OCI-LY7 (cell line): ENCODE data around the gene SRSF4. TPM values are rescaled to one million over a fixed set of nuclear protein-coding genes. Genes with fewer than 3 reads are reported as not detected.

Experiments used
- BruUV-seq: library from RNA; stranded (reverse); fragments of 400-500 nt; replicated peaks from 2 replicates; lab custom pipeline; 2021; lab: Mats Ljungman, UMichigan
- CTCF ChIA-PET: fragments of 300-600 bp; sonication (Branson Sonifier 250); formaldehyde crosslinking; loops from one replicate; lab custom pipeline; 2022; ENCODE audit warnings: antibody characterized with exemption; ENCODE audit not compliant: unreplicated experiment; lab: Charles Lee
- POLR2A ChIA-PET: fragments of 300-600 bp; sonication (Branson Sonifier 250); formaldehyde crosslinking; loops from one replicate; lab custom pipeline; 2022; ENCODE audit warnings: antibody characterized with exemption; lab: Charles Lee
- DNase-seq: peaks from one replicate; pipeline ENCODE4 v3.0.0-alpha.2; 2015; ENCODE audit warnings: low spot score
- H2AFZ ChIP-seq: fragments of 200-600 bp; sonication (generic), shearing (Covaris generic); 2 replicates; pipeline ENCODE4 v1.6.1; 2014; ENCODE audit warnings: mild to moderate bottlenecking, antibody characterized with exemption, low read length, moderate library complexity
- H3K27ac ChIP-seq: fragments of 200-600 bp; sonication (generic); 2 replicates; pipeline ENCODE4 v1.5.1; 2014; ENCODE audit warnings: mixed run types, low read depth, mild to moderate bottlenecking, moderate library complexity, low read length, inconsistent platforms; ENCODE audit not compliant: poor library complexity, severe bottlenecking
- H3K36me3 ChIP-seq: fragments of 200-600 bp; sonication (generic); 2 replicates; pipeline ENCODE4 v1.6.1; 2014; ENCODE audit warnings: mild to moderate bottlenecking, antibody characterized with exemption, low read length, moderate library complexity, mixed read lengths; ENCODE audit not compliant: insufficient read depth
- H3K4me1 ChIP-seq: fragments of 200-600 bp; sonication (generic); 2 replicates; pipeline ENCODE4 v1.5.1; 2014; ENCODE audit warnings: mild to moderate bottlenecking, low read length; ENCODE audit not compliant: insufficient read depth, poor library complexity, severe bottlenecking
- H3K4me2 ChIP-seq: fragments of 200-600 bp; sonication (generic); 2 replicates; pipeline ENCODE4 v1.6.1; 2014; ENCODE audit warnings: mild to moderate bottlenecking, low read length
- H3K4me3 ChIP-seq: fragments of 200-600 bp; sonication (generic); 2 replicates; pipeline ENCODE4 v1.5.1; 2014; ENCODE audit warnings: mild to moderate bottlenecking, low read depth, low read length; ENCODE audit not compliant: poor library complexity, severe bottlenecking
- H3K79me2 ChIP-seq: fragments of 200-600 bp; sonication (generic); 2 replicates; pipeline ENCODE4 v1.6.1; 2016; ENCODE audit warnings: low read depth, mild to moderate bottlenecking, low read length, moderate library complexity, mixed read lengths; ENCODE audit not compliant: insufficient read depth
- H3K9me2 ChIP-seq: fragments of 200-600 bp; sonication (generic); 2 replicates; pipeline ENCODE4 v1.6.1; 2016; ENCODE audit warnings: mild to moderate bottlenecking, low read length, mixed read lengths; ENCODE audit not compliant: insufficient read depth
- H3K9me3 ChIP-seq: fragments of 200-600 bp; sonication (generic); 2 replicates; pipeline ENCODE4 v1.6.1; 2014; ENCODE audit warnings: mild to moderate bottlenecking, mixed run types, low read length, mixed read lengths
- H4K20me1 ChIP-seq: fragments of 200-600 bp; sonication (generic); 2 replicates; pipeline ENCODE4 v1.6.1; 2014; ENCODE audit warnings: mild to moderate bottlenecking, antibody characterized with exemption, low read length, moderate library complexity, mixed read lengths; ENCODE audit not compliant: insufficient read depth
- CTCF ChIP-seq: fragments of 200-600 bp; sonication (generic); conservative IDR thresholded peaks from 2 replicates; pipeline ENCODE4 v1.5.1; 2014; ENCODE audit warnings: mild to moderate bottlenecking, antibody characterized with exemption, low read length, moderate library complexity, mixed read lengths
- EZH2phosphoT487 ChIP-seq: fragments of 200-600 bp; sonication (generic); IDR thresholded peaks from 2 replicates; pipeline ENCODE4 v1.6.1; 2018; ENCODE audit warnings: low read depth, borderline replicate concordance, mild to moderate bottlenecking, mixed run types, antibody characterized with exemption, low read length, moderate library complexity, mixed read lengths
- intact Hi-C: fragments of 100-400 bp; cut with micrococcal nuclease; formaldehyde crosslinking; loops from one replicate; pipeline ENCODE4 v1.10.0; 2022; ENCODE audit not compliant: unreplicated experiment
- total RNA-seq, 2 experiments: library from RNA; depleted of rRNA in 1 of 2; stranded (reverse); fragments of >200 nt in 1 of 2; shearing (Covaris generic) in 1 of 2; gene quantifications; 2 replicates each; pipeline ENCODE4 v1.2.3, GENCODE V29; 2014 to 2022

The SRSF4 gene
- total RNA-seq, 2 experiments from 2014 or later: 52.8 to 122 TPM

DNA sequence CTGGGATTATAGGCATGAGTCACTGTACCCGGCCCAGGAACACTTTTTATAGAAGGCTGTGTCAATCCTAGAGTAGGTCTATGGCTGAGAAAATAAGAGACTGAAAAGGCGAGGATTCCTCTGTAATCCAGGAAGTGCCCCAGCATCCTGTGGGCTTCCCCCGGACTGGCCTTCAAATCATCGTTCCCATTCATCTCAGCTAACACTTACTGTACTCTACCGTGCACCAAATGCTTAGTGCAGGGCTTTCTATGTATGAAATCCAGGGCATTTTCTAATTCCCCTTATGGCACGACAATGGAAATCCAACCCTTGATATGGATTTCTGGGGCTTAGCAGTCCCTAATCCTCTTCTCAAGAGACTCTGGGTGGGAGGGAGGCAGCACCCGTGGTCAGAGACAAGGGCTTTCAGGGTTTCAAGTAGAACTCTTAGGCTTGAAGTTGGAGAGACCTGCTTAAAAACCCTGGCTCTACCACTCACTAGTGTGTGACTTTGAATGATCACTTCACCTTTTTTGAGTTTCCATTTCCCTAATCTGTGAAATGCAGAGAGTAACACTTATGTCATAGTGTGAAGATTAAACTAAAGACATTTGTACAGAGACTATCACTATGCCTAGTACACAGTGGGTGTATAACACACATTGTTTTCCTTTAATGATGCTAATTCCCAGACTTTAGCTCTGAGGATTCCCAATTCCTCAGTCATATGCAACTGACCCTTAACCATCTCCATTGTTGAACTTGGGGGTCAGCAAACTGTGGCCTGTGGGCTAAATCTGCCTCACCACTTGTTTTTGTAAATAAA is 28.8 kb upstream of the SRSF4 start:
- Histone ChIP-seq H3K27ac (no peak overlapping the region), H3K9me2 (no peaks in the 10 kb centered on the region), H2AFZ (no peak overlapping the region), H3K4me2 (no peak overlapping the region), H3K4me1 (no peaks in the 10 kb centered on the region), H3K4me3 (no peak overlapping the region), H3K79me2 (no peaks in the 10 kb centered on the region), H3K9me3 (no peaks in the 10 kb centered on the region), H3K36me3 (peaks cover 46% of the 10 kb centered on the region), H4K20me1 (no peaks in the 10 kb centered on the region)
- BruUV-seq: no TSS peak
- intact Hi-C loops: no loop called here
- TF ChIP-seq CTCF: no peak
- TF ChIP-seq EZH2phosphoT487: no peak
- ChIA-PET POLR2A (interaction anchor here (0.7 kb wide), 1 partner anchor 28 kb away, joined by 3 read pairs; no protein-coding TSS in a partner anchor), CTCF (no interaction called here)
- no peak for DNase-seq

DNA sequence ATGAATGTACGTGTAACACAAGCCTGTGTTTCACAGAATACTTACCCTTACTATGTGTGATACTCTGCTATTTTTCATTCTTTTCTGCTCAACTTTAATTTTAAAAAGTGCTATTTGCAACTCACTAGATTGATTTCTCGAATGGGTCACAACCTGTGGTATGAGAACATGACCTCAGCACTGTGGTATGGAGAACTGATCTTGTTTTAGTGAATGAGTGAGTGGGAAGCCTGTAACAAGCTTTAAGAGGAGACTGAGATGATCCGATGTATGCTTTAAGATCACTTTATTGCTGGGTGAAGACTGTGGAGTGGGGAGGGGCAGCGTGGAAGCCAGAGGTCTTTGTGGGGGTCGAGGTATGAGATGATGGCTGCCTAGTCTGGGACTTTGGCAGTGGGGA is 27.5 kb upstream of the SRSF4 start:
- no TSS peak for BruUV-seq
- Histone ChIP-seq H3K4me1 (no peaks in the 10 kb centered on the region), H3K4me3 (no peak overlapping the region), H4K20me1 (no peaks in the 10 kb centered on the region), H3K36me3 (peaks cover 39% of the 10 kb centered on the region), H3K27ac (no peak overlapping the region), H3K4me2 (no peak overlapping the region), H3K79me2 (no peaks in the 10 kb centered on the region), H2AFZ (no peak overlapping the region), H3K9me2 (no peaks in the 10 kb centered on the region), H3K9me3 (no peaks in the 10 kb centered on the region)
- ChIA-PET CTCF (no interaction called here), POLR2A (no interaction called here)
- no peak for TF ChIP-seq CTCF
- no peak for TF ChIP-seq EZH2phosphoT487
- intact Hi-C loops: loop anchor here (10.0 kb wide), 2 partner anchors 134 to 424 kb away; no protein-coding TSS in a partner anchor
- DNase-seq: no peak

- no peaks in the 10 kb centered on the region for H3K9me2 ChIP-seq
- no peak for DNase-seq
- H3K79me2 ChIP-seq: no peaks in the 10 kb centered on the region
- no peaks in the 10 kb centered on the region for H3K4me1 ChIP-seq
- no peak overlapping the region for H2AFZ ChIP-seq
- no peaks in the 10 kb centered on the region for H4K20me1 ChIP-seq
- no TSS peak for BruUV-seq
- CTCF ChIA-PET: no interaction called here
- intact Hi-C loops: loop anchor here (10.0 kb wide), 2 partner anchors 134 to 424 kb away; no protein-coding TSS in a partner anchor
- H3K27ac ChIP-seq: no peak overlapping the region
- no peak overlapping the region for H3K4me3 ChIP-seq
- H3K4me2 ChIP-seq: no peak overlapping the region
- POLR2A ChIA-PET: no interaction called here
- peaks cover 34% of the 10 kb centered on the region for H3K36me3 ChIP-seq
- no peak for TF ChIP-seq CTCF
- TF ChIP-seq EZH2phosphoT487: no peak
- H3K9me3 ChIP-seq: no peaks in the 10 kb centered on the region
Observed at GRCh38 chr1:29208442-29208841, 26.7 kb upstream of the SRSF4 start.
